Stimulated activated CD4-positive, alpha-beta T cell treated with anti-CD3 and anti-CD28 coated beads, TNF-alpha, amount 100 ng/mL, for 4 hours (primary cell): ENCODE results near the gene ZBTB5.
"Not testable (repeated sequence)": the region's sequence is repeated elsewhere in the genome, so short reads cannot be mapped to it uniquely, and the experiment has no call there.

Experiments
- DNase-seq, 3 experiments: peaks; one replicate each; pipeline ENCODE4 v3.0.0-alpha.2; 2020; ENCODE audit warnings: low read depth in 3 of 3

Gene ZBTB5

GRCh38 chr9:37452611-37453010 lies 12.6 kb downstream of the ZBTB5 start:
- DNase-seq = no peak

- DNase-seq = no peak
Observed at GRCh38 chr9:37451628-37452027, 13.6 kb downstream of the ZBTB5 start.

GRCh38 chr9:37449862-37450632 lies 15.2 kb downstream of the ZBTB5 start:
- no peak for DNase-seq

GRCh38 chr9:37447111-37447510 lies 18.1 kb downstream of the ZBTB5 start:
- DNase-seq = no peak

- DNase-seq = no peak
Observed at GRCh38 chr9:37446401-37446800, 18.8 kb downstream of the ZBTB5 start.

GRCh38 chr9:37445832-37446231 lies 19.4 kb downstream of the ZBTB5 start:
- DNase-seq = no peak

DNA sequence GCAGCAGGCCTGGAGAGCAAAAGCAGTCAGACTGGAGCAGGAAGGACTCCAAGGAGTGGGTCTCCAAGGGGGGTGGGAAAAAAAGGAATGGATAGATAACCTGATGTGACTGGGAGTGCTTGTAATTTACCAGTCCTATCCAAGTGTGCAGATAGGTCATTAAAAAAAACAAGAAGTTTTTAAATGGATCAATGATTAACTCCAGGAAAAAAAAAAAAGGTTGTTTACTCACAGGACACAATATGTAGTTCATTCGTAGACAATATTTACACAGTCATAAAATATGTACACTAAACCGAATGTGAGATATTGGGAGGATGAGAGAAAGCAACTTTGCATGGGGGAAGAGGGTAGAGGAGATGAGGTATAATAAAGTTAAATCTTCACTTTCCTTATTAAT lies 20.4 kb downstream of the ZBTB5 start:
- DNase-seq = no peak

GRCh38 chr9:37443566-37443965 lies 21.7 kb downstream of the ZBTB5 start:
- DNase-seq = no peak

- DNase-seq = no peak
Observed at GRCh38 chr9:37442556-37442955, 22.7 kb downstream of the ZBTB5 start.

GRCh38 chr9:37441776-37442370 lies 23.4 kb downstream of the ZBTB5 start:
- DNase-seq = no peak

DNA sequence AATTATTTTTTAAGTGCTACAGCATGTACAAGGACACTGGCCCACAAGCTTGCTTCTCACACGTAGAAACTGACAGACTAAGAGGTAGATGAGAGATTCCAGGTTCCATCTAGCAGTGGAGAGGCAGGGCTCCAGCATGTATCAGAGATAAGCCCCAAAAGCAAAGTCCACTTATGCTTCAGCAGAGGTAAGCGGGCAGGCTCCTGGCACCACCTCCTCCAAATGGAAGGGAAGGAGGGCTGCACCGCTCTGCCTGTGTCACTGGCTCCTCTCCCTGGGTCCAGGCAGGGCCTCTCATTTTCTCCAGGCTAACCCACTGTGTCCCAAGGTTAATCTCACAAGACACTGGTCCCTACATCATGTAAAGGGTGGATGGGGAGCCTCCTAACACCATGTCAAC lies 26.9 kb downstream of the ZBTB5 start:
- DNase-seq = no peak

DNA sequence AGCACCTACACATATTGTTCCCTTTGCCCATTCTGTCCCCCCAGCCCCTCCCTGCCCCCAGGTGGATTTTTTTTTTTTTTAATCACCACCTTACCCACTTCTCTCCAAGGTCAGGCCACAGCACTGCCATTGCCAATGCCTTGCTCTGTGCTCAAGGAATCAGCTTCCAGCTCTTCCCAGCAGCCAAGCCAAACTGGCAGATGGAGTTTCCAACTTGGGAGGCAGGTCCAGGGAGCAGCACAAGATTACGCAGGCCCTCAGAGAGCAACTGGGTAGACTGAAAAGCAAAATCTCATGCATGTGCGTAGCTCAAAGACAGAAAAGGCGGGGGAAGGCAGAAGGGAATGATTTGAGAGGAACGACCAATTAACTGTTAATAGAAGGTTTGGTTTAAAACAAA lies 27.6 kb downstream of the ZBTB5 start:
- no peak for DNase-seq

GRCh38 chr9:37437010-37437409 lies 28.2 kb downstream of the ZBTB5 start:
- no peak for DNase-seq

DNA sequence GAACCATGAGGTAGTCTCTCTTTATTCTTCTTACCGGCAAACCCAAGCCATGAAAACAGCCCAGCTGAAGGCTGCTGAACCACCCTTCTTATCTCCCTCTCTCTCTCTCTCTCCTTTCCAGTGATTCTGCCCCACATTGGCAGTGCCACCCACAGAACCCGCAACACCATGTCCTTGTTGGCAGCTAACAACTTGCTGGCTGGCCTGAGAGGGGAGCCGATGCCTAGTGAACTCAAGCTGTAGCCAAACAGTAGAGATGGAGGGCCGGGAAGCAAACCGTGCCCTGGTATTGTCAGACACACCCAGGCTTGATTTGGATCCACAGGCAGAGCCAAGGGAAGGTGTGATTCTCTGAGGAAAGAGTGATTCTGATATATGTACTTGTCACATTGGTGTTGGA lies 28.7 kb downstream of the ZBTB5 start:
- DNase-seq = no peak

DNA sequence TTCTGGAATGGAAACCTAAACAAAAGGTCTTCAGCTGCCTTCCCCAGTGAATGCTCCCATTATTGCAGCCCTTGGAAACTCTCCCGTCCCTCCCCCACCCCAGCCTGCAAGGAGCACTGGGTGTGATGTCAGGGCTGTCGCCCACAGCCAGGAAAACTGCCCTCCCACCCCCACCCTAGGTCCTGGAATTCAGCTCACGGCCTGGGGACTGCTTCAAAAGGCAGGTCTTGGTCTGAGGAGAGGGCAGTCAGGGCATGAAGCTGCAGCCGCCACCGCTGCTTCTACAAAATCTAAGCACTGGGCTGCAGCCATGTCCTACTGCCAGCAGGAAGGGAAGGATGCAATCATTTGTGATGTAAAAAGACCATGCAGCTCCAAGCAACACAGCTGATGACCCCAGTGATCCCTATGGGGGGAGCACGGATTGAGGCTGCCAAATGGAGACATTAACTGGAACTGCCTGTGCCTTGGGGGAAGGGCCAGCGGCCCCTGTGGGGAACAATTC lies 31.3 kb downstream of the ZBTB5 start:
- DNase-seq = no peak

GRCh38 chr9:37432020-37432419 lies 33.2 kb downstream of the ZBTB5 start:
- DNase-seq = no peak

DNA sequence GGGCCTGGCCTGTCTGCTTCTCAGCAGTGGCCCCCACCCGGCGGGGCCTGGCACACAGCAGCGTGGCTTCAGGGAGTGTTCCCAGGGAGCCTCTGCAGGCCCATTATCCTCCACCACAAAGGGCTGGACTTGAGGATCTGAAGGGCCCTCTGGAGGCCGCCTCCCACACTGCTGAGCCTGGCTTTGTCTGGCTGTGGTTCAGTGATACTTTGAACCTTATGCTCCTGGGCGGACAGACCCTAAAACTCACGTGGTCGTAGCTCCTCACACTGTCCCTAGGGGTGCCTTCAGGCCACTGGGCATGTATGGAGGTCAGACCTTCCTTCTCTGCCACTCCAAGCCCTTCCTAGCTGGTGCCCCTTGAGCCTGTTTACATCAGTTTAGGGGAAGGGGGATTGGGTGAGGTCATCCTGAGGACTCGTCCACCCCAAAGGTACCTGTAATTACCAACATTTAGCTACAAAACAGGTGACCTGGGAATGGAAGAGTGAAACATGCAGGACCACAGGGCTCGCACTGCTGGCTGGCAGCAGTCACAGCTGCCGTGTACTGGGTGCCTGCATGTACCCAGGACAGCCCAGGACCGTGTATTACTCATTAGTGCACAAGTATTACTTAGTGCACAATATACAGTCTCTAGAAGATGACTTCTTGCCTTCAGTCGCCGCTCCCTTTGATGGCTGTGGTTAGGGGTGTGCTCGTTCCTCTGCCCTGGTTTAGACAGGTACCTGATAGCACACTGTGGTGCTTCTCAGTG lies 34.2 kb downstream of the ZBTB5 start:
- DNase-seq = no peak

DNA sequence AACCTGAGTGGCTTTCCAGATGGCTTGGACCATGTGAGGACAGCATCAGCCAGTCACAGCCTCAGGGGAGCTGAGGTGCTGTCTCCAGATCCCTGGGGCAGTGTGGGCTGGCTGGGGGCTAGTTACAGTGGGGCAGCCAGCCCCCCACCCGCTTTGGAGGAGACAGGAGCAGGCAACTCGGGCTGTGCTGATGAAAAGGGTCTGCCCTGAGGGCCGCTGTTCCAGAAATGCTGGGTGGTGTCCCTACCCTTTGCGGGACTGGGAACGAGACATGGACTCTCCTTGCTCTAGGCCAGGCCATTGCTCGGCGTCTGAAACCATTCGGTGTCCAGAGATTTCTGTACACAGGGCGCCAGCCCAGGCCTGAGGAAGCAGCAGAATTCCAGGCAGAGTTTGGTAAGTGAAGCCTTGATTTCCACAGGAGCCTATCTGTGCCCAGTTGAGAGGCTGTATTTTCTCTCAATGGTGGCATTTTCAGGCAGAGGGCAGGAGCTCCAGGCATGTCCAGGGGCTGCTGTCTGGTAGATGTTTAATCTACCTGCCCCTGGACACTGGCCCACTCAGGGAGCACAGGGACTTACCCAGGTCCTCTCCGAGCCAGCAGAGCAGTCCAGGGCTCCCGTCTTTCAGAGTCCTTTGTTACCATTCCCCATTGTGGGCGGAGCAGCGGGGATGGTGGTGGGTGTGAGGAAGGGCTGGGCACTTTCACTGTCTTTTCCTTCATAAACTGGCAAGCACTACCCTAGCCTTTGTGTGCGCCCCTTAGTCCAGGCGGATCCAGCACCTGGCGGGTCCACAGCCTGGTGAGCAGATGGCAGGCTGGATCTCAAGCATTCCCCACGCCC lies 35.6 kb downstream of the ZBTB5 start:
- no peak for DNase-seq

DNA sequence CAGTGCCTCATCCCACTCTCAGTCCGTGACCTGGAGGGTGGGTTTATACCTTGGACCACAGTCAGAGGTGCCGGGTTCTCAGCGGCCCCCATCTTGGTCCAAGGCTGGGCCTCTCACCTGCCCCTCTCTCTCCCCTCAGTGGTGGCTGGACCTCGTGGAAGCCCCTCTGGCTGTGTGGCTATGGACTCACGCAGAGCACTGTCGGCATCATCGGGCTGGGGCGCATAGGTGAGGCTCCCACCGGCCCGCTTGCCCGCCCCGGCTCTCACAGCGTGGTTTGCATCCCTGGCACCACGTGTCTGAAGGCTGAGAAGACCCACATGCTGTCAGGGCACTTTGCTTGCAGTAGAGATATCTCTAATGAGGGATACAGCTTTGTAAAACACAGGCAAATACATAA lies 36.9 kb downstream of the ZBTB5 start:
- no peak for DNase-seq

GRCh38 chr9:37426846-37427245 lies 38.4 kb downstream of the ZBTB5 start:
- no peak for DNase-seq

- not testable (repeated sequence) for DNase-seq
Observed at GRCh38 chr9:37426431-37426830, 38.8 kb downstream of the ZBTB5 start.

DNA sequence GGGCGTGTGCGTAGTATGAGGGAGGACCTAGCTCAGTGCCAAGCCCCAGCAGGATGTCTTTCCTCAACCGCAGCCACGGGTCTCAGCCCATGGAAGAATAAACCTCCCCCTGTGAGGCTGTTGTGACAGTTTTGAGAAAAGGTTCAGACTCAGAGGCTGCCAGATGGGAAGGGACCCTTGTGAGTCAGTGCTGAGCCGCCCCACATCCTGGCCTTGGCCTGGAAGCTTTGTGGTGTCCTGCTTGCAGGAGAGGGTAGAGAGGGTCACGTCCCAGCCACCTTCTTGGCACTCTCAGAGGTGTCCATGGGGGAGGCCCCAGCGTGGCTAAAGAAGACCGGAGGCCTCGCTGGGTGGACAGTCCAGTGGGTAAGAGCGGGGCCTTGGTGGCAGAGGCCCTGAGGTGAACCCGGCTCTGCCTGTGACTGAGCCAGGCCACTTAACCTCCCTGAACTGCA lies 39.9 kb downstream of the ZBTB5 start:
- DNase-seq = no peak
